ENCODE data around the gene UCP2. TPM values are rescaled to one million over a fixed set of nuclear protein-coding genes. Genes with fewer than 3 reads are reported as not detected.

The UCP2 gene
- total RNA-seq, 2 donors from 2014 or later: 42.0 to 57.7 TPM

DNA sequence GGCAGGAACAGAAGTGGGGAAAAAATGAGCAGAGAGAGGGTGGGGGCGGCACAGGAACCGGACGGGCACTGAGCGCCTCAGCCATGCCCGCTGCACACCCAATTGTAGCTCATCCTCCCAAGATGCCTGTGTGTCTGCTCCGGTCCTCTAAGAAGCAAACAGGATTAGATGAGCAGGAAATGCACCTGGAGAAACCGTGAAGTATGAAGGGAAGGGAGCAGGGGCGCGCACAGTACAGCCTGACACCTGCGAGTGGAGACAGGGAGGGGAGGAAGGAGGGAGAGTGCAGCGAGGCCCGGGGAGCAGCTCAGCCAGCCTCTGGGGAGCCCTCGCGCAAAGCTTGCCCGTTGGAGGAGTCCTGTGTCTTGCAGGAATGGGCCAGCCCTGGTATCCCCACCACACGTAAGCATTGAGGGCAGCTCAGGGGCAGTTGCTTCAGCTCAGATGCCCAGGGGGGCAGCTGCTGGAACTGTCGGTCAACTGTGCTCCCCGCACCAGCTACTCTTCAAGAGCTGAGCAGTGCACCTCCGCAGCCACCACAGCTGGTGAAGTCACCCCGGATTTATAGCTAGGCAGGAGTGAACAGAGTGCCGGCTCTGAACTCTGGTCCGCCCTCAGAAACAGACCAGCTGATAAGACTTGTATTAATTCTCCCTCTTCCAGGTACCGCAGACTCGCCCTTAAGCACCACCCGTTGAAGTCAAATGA lies 24.8 kb downstream of the UCP2 start:
- H3K4me1 ChIP-seq (ENCODE audit: control insufficient read depth in 1 of 2, low read depth in 2 of 2): no peaks in the 10 kb centered on the region
- DNase-seq (ENCODE audit: low spot score) (no peak), ATAC-seq (ENCODE audit: insufficient number of reproducible peaks, low FRiP score, low read depth) (no peak)
- H3K9me3 ChIP-seq: no peaks in the 10 kb centered on the region
- H3K27ac ChIP-seq: no peak overlapping the region
- no peaks in the 10 kb centered on the region for H3K27me3 ChIP-seq (replicated peaks; ENCODE audit: insufficient read depth)
- TF ChIP-seq, protein P1, sequence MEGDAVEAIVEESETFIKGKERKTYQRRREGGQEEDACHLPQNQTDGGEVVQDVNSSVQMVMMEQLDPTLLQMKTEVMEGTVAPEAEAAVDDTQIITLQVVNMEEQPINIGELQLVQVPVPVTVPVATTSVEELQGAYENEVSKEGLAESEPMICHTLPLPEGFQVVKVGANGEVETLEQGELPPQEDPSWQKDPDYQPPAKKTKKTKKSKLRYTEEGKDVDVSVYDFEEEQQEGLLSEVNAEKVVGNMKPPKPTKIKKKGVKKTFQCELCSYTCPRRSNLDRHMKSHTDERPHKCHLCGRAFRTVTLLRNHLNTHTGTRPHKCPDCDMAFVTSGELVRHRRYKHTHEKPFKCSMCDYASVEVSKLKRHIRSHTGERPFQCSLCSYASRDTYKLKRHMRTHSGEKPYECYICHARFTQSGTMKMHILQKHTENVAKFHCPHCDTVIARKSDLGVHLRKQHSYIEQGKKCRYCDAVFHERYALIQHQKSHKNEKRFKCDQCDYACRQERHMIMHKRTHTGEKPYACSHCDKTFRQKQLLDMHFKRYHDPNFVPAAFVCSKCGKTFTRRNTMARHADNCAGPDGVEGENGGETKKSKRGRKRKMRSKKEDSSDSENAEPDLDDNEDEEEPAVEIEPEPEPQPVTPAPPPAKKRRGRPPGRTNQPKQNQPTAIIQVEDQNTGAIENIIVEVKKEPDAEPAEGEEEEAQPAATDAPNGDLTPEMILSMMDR (IDR thresholded peaks at IDR 0.05): no peak
- no peaks in the 10 kb centered on the region for H3K36me3 ChIP-seq
- H3K4me3 ChIP-seq: no peak overlapping the region

DNA sequence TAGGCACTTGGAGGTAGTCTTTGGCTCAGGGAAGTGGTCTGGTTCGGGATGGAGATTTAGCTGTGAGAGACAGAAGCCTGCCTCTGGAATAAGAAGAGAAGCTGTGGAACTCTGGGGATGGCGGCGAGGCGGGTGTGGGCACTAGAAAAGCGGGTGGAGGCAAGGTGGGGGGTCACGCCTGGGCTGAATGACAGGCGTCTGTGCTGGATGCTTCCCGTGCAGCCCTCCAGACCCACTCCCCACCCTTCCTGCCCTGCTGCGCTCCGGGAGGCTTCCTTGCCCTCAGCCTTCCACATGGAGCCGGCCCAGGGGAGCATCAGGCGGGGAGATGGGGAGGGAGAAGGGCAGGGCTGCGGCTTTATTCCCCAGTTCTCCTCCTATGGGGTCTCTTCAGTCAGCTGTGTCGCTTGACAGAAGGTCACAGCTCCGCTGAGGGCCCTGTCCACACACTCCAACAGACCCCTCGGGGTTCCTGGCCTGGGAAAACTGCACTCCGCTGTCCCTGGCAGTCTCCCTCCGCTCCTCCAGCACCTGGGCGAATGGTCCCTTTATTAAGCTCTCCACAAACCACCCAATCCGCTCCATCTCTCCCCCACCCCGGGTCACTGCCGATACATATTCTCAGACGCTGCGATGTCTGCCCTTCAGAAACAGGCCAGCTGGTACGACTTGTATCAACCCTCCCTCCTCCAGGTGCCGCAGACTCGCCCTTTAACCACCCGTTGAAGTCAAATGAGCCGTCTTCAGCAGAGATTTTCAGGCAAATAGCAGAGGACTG lies 25.6 kb downstream of the UCP2 start:
- Histone ChIP-seq H3K4me3 (no peak overlapping the region), H3K9me3 (no peaks in the 10 kb centered on the region), H3K36me3 (no peaks in the 10 kb centered on the region), H3K27ac (no peak overlapping the region), H3K4me1 (ENCODE audit: control insufficient read depth in 1 of 2, low read depth in 2 of 2) (no peaks in the 10 kb centered on the region), H3K27me3 (replicated peaks; ENCODE audit: insufficient read depth) (no peaks in the 10 kb centered on the region)
- no peak for DNase-seq (ENCODE audit: low spot score)
- TF ChIP-seq, protein P1 (IDR thresholded peaks at IDR 0.05): no peak
- ATAC-seq (ENCODE audit: insufficient number of reproducible peaks, low FRiP score, low read depth): no peak

DNA sequence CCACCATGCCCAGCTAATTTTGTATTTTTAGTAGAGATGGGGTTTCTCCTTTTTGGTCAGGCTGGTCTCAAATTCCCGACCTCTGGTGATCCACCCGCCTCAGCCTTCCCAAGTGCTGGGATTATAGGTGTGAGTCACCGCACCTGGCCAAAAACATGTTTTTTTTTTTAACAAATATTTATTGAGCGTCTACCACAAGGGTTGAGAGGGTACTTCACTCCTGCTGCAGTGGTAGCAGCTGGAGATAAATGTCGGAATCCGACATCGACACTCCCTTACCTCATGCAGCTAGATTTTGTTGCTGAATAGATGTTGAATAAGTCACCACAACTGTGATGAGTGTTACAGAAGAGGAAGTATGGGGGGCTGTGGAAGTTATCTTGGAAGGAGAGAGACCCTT lies 30.8 kb downstream of the UCP2 start:
- no peaks in the 10 kb centered on the region for H3K27me3 ChIP-seq (replicated peaks; ENCODE audit: insufficient read depth)
- H3K36me3 ChIP-seq: no peaks in the 10 kb centered on the region
- H3K27ac ChIP-seq: no peak overlapping the region
- ATAC-seq (ENCODE audit: insufficient number of reproducible peaks, low FRiP score, low read depth): no peak
- no peak for DNase-seq (ENCODE audit: low spot score)
- TF ChIP-seq, protein P1 (IDR thresholded peaks at IDR 0.05): no peak
- no peak overlapping the region for H3K4me3 ChIP-seq
- no peaks in the 10 kb centered on the region for H3K4me1 ChIP-seq (ENCODE audit: control insufficient read depth in 1 of 2, low read depth in 2 of 2)
- H3K9me3 ChIP-seq: no peaks in the 10 kb centered on the region

DNA sequence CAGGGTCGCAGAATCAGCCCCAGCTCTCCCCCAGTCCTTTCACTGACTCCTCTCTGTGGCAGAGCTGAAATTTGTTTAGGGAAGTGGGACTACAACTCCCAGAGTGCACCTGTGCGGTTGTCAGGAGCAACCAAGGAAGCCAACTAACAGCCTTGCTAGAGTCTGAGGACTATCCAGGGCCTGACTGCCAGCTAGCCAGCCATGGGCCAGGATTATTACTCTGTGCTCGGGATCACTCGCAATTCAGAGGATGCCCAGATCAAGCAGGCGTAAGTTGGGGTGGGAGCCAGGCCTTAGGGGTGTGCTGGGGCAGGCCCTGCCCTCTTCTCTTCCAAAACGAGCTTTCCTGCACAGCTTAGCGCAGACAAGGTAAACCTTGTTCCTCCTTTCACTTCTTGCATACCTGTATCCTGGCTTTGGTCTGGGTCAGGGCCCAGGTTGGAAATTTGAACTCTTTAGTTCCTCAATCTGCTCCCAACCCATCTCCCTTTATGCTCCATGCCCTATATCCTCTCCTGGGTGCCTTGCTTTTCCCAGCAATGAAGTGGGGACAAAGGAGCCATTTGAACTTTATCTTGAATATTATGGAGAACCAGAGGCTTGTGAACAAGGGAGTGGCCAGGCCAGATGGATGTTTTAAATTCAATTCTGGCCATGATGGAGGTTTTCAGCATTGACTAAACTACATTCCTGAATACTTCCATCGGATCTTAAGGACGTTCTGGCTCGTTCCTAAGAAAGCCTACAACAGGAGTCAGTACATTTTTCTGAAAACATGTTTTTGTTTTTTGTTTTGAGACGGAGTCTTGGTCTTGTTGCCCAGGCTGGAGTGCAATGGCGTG lies 31.6 kb downstream of the UCP2 start, which contains the start of gene DNAJB13:
Gene DNAJB13, plus strand, starts transcription at position 158 of the 842 bp plus-strand sequence. Its CDS starts 44 bp downstream, at position 202.
- Histone ChIP-seq H3K4me3 (no peak within 1 kb of the TSS), H3K4me1 (ENCODE audit: control insufficient read depth in 1 of 2, low read depth in 2 of 2) (no peaks in the 10 kb centered on the region), H3K36me3 (no peaks in the 10 kb centered on the region), H3K27me3 (replicated peaks; ENCODE audit: insufficient read depth) (no peaks in the 10 kb centered on the region), H3K27ac (no peak within 1 kb of the TSS), H3K9me3 (no peaks in the 10 kb centered on the region)
- DNase-seq (ENCODE audit: low spot score) (no peak), ATAC-seq (ENCODE audit: insufficient number of reproducible peaks, low FRiP score, low read depth) (no peak)
- TF ChIP-seq, protein P1 (IDR thresholded peaks at IDR 0.05): no peak

DNA sequence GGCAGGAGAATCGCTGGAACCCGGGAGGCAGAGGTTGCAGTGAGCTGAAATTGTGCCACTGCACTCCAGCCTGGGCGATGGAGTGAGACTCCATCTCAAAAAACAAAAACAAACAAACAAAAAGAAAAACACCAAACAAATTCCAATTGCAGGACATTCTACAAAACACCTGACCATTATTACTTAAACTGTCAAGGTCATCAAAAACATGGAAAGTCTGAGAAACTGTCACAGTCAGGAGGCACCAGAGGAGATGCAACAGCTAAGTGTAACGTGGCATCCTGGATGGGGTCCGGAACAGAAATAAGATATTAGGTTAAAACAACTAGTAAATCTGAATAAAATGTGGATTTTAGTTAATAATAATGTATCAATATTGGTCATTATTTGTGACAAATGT lies 32.7 kb downstream of the UCP2 start:
- ATAC-seq (ENCODE audit: insufficient number of reproducible peaks, low FRiP score, low read depth) (no peak), DNase-seq (ENCODE audit: low spot score) (no peak)
- Histone ChIP-seq H3K9me3 (no peaks in the 10 kb centered on the region), H3K27ac (no peak overlapping the region), H3K4me1 (ENCODE audit: control insufficient read depth in 1 of 2, low read depth in 2 of 2) (no peaks in the 10 kb centered on the region), H3K27me3 (replicated peaks; ENCODE audit: insufficient read depth) (no peaks in the 10 kb centered on the region), H3K36me3 (no peaks in the 10 kb centered on the region), H3K4me3 (no peak overlapping the region)
- TF ChIP-seq, protein P1 (IDR thresholded peaks at IDR 0.05): no peak
